ENCODE results near the gene KATNB1. TPM values are rescaled to one million over a fixed set of nuclear protein-coding genes. Genes with fewer than 3 reads are reported as not detected.

Gene KATNB1
- total RNA-seq, 4 donors from 2014 or later, result 11.4 to 27.6 (median 26.1) TPM

DNA sequence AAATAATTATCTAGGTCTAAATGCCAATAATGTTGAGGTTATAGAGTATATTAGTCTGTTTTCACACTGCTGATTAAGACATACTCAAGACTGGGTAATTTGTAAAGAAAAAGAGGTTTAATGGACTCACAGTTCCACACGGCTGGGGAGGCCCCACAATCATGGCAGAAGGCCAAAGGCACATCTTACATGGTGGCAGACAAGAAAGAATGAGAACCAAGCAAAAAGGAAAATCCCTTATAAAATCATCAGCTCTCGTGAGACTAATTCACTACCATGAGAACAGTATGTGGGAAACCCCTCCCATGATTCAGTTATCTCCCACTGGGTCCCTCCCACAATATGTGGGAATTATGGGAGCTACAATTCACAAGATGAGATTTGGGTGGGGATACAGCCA is 2.9 kb upstream of the KATNB1 start:
- no peaks in the 10 kb centered on the region for H3K27me3 ChIP-seq
- no peaks in the 10 kb centered on the region for H3K36me3 ChIP-seq
- DNase-seq, result no peak
- H3K9me3 ChIP-seq, result no peaks in the 10 kb centered on the region
- no peak overlapping the region for H3K4me3 ChIP-seq (replicated peaks in 1 of 3)
- 68 to 75% methylated on average over 2 of the region's 2 CpGs for WGBS, 2 donors
- TF ChIP-seq, protein P1, sequence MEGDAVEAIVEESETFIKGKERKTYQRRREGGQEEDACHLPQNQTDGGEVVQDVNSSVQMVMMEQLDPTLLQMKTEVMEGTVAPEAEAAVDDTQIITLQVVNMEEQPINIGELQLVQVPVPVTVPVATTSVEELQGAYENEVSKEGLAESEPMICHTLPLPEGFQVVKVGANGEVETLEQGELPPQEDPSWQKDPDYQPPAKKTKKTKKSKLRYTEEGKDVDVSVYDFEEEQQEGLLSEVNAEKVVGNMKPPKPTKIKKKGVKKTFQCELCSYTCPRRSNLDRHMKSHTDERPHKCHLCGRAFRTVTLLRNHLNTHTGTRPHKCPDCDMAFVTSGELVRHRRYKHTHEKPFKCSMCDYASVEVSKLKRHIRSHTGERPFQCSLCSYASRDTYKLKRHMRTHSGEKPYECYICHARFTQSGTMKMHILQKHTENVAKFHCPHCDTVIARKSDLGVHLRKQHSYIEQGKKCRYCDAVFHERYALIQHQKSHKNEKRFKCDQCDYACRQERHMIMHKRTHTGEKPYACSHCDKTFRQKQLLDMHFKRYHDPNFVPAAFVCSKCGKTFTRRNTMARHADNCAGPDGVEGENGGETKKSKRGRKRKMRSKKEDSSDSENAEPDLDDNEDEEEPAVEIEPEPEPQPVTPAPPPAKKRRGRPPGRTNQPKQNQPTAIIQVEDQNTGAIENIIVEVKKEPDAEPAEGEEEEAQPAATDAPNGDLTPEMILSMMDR (IDR thresholded peaks at IDR 0.05), result no peak
- TF ChIP-seq POLR2A (IDR thresholded peaks at IDR 0.05), result no peak
- peaks cover 20 to 21% of the 10 kb centered on the region in 2 donors for H3K4me1 ChIP-seq
- intact Hi-C loops (cut with DNase I), result no loop called here
- H3K27ac ChIP-seq, result no peak overlapping the region

DNA sequence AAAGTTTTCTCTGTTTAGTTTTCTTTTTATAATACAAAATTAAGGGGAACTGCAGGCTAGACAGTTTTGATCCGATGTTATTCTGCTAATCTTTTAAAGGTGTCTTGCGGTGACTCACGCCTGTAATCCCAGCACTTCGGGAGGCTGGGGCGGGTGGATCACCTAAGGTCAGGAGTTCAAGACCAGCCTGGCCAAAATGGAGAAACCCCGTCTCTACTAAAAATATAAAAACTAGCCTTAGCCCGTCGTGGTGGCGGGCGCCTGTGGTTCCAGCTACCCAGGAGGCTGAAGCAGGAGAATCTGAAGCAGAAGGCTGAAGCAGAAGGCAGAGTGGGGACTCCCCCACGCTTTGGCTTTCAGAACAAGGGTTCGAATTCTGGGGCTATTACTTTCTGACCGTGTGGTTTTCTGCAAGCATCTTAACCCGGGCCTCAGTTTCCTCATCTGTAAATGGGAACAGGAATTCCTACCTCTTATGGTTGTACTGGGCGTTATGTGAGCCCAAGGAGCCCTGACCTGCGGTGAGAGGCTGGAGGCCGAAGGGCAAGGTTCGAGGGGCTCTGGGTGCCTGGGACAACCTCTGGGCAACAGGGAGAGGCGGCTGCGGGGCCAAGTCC is 1.2 kb upstream of the KATNB1 start:
- H3K4me3 ChIP-seq (replicated peaks in 1 of 3), result peak overlapping the region; percentile 36 to 58 (median 52)
- H3K9me3 ChIP-seq, result no peaks in the 10 kb centered on the region
- no peak for DNase-seq
- H3K27ac ChIP-seq, result peak overlapping the region; percentile 41 to 78 (median 56)
- intact Hi-C loops (cut with DNase I), result no loop called here
- no peak for TF ChIP-seq POLR2A (IDR thresholded peaks at IDR 0.05)
- TF ChIP-seq, protein P1 (IDR thresholded peaks at IDR 0.05), result no peak
- H3K27me3 ChIP-seq, result no peaks in the 10 kb centered on the region
- 64 to 72% methylated on average over 16 to 19 of the region's 20 CpGs for WGBS, 2 donors
- no peaks in the 10 kb centered on the region for H3K36me3 ChIP-seq
- H3K4me1 ChIP-seq, result peaks cover 20 to 21% of the 10 kb centered on the region in 2 donors

DNA sequence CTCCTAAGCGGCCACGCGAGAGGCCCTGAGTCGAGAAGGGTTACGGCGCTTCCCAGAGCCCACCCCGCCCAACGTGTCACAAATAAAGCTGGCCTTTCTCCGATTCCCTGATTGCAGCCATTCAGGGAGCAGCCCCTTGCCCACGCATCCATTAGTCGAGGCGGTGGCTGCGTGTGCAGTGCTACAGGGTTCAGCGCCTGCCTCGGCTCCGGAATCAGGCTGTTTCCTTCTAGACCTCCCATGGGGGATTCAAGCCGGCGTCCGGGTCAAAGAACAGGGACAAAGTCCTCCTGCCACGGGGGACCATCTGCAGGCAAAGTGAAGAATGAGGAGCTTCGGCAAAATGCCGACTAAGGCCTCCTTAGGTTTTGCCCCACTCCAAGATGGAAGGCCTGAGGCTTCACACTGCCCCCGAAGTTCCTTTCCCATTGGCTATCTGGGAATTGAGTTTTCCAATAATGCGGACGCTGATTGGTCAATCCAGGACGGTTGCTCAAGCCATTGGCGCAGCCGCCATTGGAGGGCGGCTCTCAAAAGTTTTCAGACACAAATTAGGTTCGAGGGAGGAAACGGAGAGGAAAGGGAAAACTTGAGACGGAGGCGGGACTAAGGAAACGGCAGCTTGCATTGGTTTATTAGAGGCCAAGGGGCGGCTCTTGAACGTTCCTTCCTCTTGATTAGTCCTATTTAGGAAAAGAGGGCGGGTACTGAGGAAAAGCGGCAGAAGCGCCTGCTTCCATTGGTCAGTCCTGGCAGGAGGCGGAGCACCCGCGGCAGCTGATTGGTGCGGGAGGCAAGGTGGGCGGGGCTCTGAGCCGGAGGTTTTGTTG is 430 bp upstream of the KATNB1 start:
- peak overlapping the region; percentile 41 to 78 (median 56) for H3K27ac ChIP-seq
- no peaks in the 10 kb centered on the region for H3K36me3 ChIP-seq
- TF ChIP-seq, protein P1 (IDR thresholded peaks at IDR 0.05), result no peak
- peak in 1 of 2 donors; percentile 68 for TF ChIP-seq POLR2A (IDR thresholded peaks at IDR 0.05)
- peak; percentile 99 for DNase-seq
- H3K9me3 ChIP-seq, result no peaks in the 10 kb centered on the region
- H3K27me3 ChIP-seq, result no peaks in the 10 kb centered on the region
- 0% methylated on average over 34 to 36 of the region's 45 CpGs for WGBS, 2 donors
- peak overlapping the region; percentile 52 to 59 (median 58) for H3K4me3 ChIP-seq (replicated peaks in 1 of 3)
- peaks cover 20 to 21% of the 10 kb centered on the region in 2 donors for H3K4me1 ChIP-seq
- intact Hi-C loops (cut with DNase I), result no loop called here

DNA sequence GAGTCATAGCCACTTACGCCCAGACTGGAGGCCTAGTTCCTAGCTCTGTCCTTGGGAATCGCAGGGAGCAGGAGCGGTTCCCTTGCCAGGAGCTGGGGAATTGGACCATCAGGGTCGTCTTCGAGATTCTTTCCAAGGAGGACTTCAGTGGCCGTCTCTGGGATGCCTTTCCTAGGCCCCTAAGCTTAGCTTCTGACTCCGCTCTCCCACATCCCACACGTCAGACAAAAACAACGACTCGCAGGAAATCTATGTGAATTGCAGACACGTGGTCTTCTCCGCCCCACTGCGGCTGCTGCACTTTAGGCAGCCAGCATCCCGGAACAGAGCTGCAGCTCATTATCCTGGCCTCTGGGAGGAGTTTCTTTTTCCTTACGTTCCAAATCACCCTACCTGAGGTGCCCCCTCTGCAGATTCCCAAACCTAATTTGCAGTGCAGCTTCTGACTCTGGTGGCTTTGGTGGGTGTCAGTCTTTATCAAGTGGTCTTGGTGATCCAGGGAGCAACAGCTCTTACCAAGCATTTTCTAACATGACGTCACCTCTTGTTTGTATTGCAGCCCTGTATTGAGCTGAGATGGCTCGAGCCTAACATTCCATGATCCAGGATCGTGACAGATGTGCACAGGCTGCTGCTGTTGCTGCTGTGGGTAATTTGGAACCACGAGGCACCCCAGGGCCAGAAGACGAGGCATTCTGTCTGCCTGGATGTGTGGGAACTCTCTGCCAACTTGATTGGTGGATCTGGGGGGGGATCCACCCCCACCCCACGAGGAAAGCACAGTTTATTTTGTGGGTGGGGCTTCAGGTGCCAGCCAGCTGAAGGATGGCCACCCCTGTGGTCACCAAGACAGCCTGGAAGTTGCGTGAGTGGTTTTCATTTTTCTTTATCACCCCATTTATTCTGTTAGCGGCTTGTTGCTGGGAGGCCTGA is 1.1 kb downstream of the KATNB1 start:
- DNase-seq, result peak; percentile 72 to 74
- Histone ChIP-seq H3K4me1 (peaks cover 20 to 21% of the 10 kb centered on the region in 2 donors), H3K27ac (peak overlapping the region; percentile 13 to 64 (median 59)), H3K27me3 (no peaks in the 10 kb centered on the region), H3K4me3 (replicated peaks in 1 of 3) (peak overlapping the region in 2 of 3 donors; percentile 51 to 59), H3K36me3 (no peaks in the 10 kb centered on the region), H3K9me3 (no peaks in the 10 kb centered on the region)
- intact Hi-C loops (cut with DNase I), result no loop called here
- 16 to 18% methylated on average over 18 to 21 of the region's 23 CpGs for WGBS, 2 donors
- peak in 1 of 2 donors; percentile 21 for TF ChIP-seq POLR2A (IDR thresholded peaks at IDR 0.05)
- TF ChIP-seq, protein P1 (IDR thresholded peaks at IDR 0.05), result peak in 1 of 6 experiments; percentile 44

All from thyroid gland (tissue), 4 donors.